MG63 (cell line): ENCODE measurements around the gene TRAF6. TPM values are rescaled to one million over a fixed set of nuclear protein-coding genes. Genes with fewer than 3 reads are reported as not detected.

Experiments used
- DNase-seq: peaks from one replicate; pipeline ENCODE4 v3.0.0-alpha.2; 2020
- H3K27me3 ChIP-seq: fragments of 250-450 bp; sonication (Bioruptor Pico); 2 replicates; pipeline ENCODE4 v1.5.1; 2020; ENCODE audit warnings: mild to moderate bottlenecking, moderate library complexity
- H3K36me3 ChIP-seq: fragments of 250-450 bp; sonication (Bioruptor Pico); 2 replicates; pipeline ENCODE4 v1.5.1; 2020; ENCODE audit warnings: mild to moderate bottlenecking, moderate library complexity
- H3K4me3 ChIP-seq: fragments of 250-450 bp; sonication (Bioruptor Pico); 2 replicates; pipeline ENCODE4 v1.5.1; 2020; ENCODE audit warnings: mild to moderate bottlenecking, moderate library complexity
- H3K9me3 ChIP-seq: fragments of 250-450 bp; sonication (Bioruptor Pico); 2 replicates; pipeline ENCODE4 v1.5.1; 2020; ENCODE audit warnings: mild to moderate bottlenecking, moderate library complexity
- total RNA-seq: library from RNA; depleted of rRNA; stranded (reverse); fragments of >200 nt; shearing (Covaris generic); gene quantifications from 2 replicates; pipeline ENCODE4 v1.2.3, GENCODE V29; 2014; ENCODE audit warnings: low replicate concordance

TRAF6 gene
- total RNA-seq, 1 experiment from 2014 or later: 6.1 TPM

DNA sequence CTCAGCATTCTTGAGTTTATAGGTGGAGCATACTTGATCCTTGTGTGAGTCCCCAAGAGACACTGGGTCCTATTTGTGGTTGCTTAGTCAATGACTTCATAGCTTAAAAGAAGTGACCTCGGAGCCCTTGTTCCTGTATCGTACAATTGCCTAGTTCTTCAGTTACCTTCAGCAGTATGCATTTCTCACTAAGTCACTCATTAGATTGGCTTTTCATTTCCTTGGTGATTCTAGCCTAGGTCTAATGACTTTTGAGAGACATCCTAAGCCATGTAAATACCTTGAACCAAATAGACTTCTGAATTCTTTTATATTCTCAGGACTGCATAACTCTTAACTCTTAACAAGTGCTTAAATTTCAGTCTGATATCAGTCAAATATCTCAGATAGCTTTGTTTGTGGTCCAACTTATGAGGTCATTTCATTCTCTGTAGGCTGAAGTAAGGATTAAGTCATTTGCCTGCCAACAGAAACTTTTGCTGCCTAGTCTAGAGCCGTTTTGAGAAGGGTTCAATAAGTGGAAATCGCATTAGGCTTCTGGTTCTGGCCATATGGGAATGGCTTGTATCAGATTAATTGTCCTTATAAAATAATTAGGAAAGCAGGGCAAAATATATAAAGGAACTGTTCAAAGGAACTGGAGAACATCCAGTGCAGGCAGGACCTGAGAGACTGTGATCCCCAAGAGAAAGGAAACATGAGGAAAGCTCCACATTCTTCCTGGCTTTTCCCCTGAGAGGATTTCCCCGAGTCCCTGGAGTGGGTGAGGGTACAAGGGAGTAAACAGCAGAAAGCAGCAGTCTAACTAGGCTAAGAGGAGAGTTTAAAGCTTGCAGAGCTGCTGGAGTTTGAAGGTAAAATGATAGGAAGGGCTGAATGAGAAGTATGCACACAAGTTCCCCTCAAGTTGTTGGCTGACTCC, 39.9 kb downstream of the TRAF6 start:
- no peak overlapping the region for H3K4me3 ChIP-seq
- no peak for DNase-seq
- no peaks in the 10 kb centered on the region for H3K27me3 ChIP-seq
- no peaks in the 10 kb centered on the region for H3K9me3 ChIP-seq
- H3K36me3 ChIP-seq: no peaks in the 10 kb centered on the region

DNA sequence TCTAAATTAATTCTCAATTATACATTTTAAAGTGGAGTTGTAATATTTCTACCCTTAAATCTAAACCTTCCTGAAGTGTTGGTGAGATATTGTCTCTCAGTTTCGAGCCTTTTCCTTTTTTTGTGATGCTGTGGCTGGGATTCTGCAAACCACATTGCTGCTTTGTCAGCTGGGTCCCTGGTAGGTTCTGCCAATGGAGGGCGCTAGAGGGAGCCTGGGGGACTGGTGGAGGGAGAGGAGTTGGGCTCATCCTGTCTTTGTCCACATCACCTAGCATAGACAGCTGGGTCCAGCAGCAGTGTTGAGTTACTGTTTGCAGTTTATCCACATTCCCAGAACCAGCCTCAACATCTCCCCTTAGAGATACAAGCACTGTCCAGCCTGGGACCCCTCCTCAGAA, 41.0 kb downstream of the TRAF6 start:
- Histone ChIP-seq H3K36me3 (no peaks in the 10 kb centered on the region), H3K9me3 (no peaks in the 10 kb centered on the region), H3K27me3 (no peaks in the 10 kb centered on the region), H3K4me3 (no peak overlapping the region)
- DNase-seq: no peak

DNA sequence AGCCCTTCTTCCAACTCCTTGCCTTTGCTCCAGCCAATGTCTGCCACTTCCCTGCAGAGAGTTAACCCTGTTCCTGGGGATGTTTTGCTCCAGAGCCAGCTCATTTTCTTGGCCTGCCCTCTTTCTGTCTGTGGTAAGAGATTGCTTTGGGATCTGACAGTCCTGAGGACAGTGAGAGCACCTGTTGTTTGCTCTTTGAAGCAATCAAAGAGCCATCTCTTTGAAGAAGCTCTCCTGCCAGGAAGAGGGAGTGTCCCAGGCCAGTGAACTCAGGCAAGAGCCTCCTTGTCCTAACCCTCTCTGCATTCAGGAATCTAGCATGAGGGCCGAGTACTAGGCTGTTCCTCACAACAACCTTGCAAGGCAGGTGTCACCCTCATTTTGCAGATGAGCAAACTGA, 42.2 kb downstream of the TRAF6 start:
- no peaks in the 10 kb centered on the region for H3K36me3 ChIP-seq
- H3K9me3 ChIP-seq: no peaks in the 10 kb centered on the region
- H3K4me3 ChIP-seq: no peak overlapping the region
- H3K27me3 ChIP-seq: no peaks in the 10 kb centered on the region
- DNase-seq: no peak

DNA sequence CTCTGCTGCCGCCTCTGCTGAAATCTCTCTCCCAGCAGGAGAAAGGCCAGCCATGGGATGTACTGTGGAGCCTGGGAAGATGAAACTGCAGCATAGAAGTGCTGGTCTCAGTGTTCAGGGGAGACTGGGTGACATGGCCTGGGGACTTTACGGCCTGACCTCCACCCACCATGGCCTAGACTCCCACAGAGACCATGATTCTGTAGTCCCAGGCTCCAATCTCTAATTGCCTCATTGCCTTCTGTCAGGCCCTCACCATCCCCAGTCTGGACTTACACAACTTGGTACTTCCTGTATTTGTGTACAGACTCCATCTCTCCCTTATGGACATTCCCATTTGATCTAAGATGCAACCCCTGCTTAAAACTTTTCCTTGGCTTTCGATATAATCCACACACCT, 43.1 kb downstream of the TRAF6 start:
- H3K27me3 ChIP-seq: no peaks in the 10 kb centered on the region
- no peak for DNase-seq
- H3K36me3 ChIP-seq: no peaks in the 10 kb centered on the region
- no peaks in the 10 kb centered on the region for H3K9me3 ChIP-seq
- H3K4me3 ChIP-seq: no peak overlapping the region

DNA sequence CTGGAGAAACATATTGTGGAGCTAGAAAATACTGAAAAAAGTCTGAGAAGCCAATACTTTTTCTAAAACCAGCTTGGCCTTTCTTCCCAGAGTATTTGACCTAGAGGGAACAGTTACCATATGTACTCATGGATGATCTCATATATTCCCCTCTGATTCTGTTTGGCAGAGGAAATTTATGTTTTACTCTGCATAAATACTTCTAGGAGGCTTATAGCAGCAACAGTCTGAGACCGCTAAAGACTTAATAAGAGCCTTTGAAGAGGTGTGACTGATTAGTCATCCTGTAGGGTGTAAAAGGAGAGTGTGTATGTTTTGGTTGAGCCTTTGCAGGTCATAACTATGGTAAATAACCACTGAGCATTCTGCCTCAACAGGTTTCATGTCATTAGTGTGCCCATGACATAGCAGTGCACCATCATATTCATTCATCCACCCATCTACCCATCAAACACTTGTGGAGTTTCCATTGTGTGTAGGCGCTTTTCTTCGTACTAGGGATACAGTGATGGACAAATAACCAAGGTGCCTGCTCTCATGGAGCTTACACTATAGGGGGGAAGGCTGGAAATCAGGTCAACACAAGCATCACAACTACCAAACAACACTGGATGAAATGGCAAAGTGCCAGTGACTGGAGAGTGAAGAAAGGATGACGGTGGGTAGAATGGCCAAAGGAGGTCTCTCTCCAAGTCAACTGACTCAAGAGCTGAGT, 44.5 kb downstream of the TRAF6 start:
- no peaks in the 10 kb centered on the region for H3K36me3 ChIP-seq
- H3K4me3 ChIP-seq: no peak overlapping the region
- H3K9me3 ChIP-seq: no peaks in the 10 kb centered on the region
- no peak for DNase-seq
- H3K27me3 ChIP-seq: no peaks in the 10 kb centered on the region

DNA sequence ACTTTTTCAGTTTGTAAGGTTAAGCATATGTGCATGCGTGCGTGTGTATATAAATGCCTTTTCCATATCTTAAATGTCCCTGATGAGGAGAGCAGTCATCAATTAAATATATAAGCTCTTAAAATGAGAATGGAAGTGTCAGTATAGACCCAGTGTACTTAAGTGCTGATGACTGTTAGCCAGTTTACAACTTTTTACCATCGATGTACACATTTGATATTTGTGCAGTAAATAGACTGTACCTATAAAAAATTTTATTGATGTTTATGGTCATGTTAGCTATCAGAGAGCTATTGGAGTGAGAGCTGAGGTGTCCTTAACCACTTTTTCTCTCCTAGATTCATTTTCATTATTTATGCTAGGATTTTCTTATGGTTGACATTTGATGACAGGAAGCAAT, 45.4 kb downstream of the TRAF6 start:
- Histone ChIP-seq H3K27me3 (no peaks in the 10 kb centered on the region), H3K9me3 (no peaks in the 10 kb centered on the region), H3K36me3 (no peaks in the 10 kb centered on the region), H3K4me3 (no peak overlapping the region)
- DNase-seq: no peak

DNA sequence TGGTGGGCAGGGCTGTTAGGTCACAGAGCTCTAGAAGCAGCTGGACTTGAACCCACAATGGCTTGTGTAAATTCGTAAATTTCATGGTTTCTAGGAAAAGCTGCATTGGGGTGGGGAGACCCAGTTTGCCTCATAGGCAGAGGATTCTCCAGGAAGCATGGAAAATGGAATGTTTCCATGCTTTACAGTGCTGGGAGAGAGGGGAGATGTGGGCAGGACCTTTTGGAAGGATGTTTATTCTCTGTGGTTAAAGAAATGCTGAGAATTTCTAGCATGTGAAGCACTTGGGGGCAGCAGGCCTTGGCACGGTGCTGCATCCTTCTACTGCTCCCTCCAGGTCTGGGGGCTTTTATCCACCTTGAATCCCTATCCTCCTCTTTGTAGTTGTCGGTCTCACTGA, 46.3 kb downstream of the TRAF6 start:
- H3K4me3 ChIP-seq: no peak overlapping the region
- no peaks in the 10 kb centered on the region for H3K9me3 ChIP-seq
- no peaks in the 10 kb centered on the region for H3K27me3 ChIP-seq
- DNase-seq: no peak
- H3K36me3 ChIP-seq: no peaks in the 10 kb centered on the region

DNA sequence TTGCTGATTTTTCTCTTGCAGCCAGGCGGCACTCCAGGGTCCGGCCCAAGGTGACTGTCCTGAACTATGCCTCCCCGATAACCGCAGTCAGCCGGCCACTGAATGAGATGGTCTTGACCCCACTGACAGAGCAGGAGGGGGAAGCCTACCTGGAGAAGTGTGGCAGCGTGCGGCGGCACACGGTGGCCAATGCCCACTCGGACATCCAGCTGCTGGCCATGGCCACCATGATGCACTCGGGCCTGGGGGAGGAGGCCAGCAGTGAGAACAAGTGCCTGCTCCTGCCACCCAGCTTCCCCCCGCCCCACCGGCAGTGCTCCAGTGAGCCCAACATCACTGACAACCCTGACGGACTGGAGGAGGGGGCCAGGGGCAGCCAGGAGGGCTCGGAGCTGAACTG, 47.8 kb downstream of the TRAF6 start:
- no peak for DNase-seq
- Histone ChIP-seq H3K9me3 (no peaks in the 10 kb centered on the region), H3K36me3 (no peaks in the 10 kb centered on the region), H3K27me3 (no peaks in the 10 kb centered on the region), H3K4me3 (no peak overlapping the region)

DNA sequence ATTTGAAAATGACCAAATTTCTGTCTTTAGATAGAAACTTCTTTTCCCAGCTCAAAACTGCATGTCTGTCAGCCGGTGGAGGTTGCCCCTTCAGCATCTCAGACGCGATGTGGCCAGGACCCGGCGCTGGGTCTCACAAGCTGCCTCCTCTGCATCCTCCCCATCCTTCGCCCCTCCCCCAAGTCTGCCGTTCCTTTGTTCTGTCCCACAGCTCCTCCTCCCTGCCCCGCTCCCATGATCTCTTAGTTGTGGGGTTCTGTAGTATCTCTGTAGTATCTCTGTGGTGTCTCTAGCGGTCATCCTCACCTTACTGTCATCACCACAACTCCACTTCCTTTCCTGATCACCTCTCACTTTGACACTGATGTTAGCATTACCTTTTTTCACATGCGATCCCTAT, 49.9 kb downstream of the TRAF6 start:
- Histone ChIP-seq H3K4me3 (no peak overlapping the region), H3K36me3 (no peaks in the 10 kb centered on the region), H3K27me3 (no peaks in the 10 kb centered on the region), H3K9me3 (no peaks in the 10 kb centered on the region)
- DNase-seq: no peak

DNA sequence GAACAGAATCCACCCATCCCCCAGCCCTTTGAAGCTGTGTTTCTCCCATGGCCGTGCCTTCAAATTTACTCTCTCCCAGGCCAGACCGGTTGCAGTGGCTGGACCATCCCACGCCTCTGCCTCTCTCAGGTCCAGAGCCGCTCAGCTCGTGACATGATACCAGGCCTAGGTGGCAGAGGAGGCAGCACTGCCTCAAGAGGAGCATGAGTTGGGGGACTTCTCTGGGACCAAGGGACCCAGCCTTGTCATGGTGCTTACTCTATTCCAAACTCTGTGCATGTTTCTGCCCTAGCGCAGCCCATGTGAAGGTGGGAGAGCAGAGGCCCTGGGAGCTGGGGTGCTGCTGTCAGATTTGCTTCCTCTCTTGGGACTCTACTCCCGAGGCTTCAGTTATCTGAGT, 51.0 kb downstream of the TRAF6 start:
- Histone ChIP-seq H3K4me3 (no peak overlapping the region), H3K36me3 (no peaks in the 10 kb centered on the region), H3K27me3 (no peaks in the 10 kb centered on the region), H3K9me3 (no peaks in the 10 kb centered on the region)
- no peak for DNase-seq

DNA sequence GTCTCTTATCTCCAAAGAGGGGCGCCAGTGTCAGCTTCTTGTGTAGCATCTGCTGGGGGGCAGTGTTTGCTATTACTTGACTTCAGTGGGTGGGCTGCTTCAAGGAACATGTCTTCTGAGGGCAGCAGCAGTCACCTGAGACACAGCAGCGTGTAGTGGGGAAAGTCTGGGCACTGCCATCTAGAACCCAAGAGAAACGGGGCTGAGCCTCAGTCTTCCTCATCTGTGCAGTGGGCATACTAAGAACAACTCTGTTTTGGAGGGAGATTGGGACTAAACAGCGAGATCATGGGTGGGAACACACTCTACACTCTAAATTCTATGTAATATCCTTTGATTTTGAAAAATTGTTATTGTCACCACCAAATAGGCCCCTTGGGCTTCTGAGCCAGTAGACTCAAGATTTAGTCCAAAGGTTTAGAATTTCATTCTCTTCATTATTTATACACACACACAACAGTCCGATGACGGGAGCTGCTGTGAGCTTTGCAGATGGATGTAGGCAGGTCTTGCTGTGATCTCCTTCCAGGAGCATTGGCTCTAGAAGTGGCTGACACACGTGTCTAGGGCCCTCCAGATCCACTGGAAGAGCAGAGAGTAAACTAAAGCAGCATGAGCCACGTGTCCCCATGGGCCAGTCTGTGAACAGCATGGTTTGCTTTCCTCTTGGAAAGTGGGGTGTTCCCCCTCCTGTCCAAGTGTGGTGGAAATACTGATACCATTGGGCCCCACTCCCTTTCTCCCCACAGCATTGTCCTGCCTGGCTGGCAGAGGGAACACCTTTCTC, 51.8 kb downstream of the TRAF6 start:
- Histone ChIP-seq H3K27me3 (no peaks in the 10 kb centered on the region), H3K9me3 (no peaks in the 10 kb centered on the region), H3K36me3 (no peaks in the 10 kb centered on the region), H3K4me3 (no peak overlapping the region)
- DNase-seq: no peak

DNA sequence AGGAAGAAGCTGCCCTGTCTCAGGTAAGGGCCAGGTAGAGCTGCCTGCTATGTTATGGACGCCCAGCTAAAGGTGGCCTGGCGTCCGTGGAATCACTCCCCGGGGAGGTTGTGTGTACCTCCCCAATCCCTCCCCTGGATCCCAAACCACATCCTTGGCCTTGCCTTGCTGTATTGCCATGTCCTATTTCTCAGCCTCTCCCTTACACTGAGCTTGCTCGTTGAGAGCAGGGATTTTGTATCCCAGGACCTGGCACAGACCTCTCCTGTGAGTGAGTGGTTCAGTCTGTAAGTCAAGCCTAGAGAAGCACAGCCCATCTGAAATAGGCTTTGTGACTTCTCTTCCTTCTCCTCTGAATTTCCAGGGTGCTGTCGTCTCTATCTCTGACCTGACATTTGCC, 53.9 kb downstream of the TRAF6 start:
- no peak for DNase-seq
- Histone ChIP-seq H3K27me3 (no peaks in the 10 kb centered on the region), H3K9me3 (no peaks in the 10 kb centered on the region), H3K4me3 (no peak overlapping the region), H3K36me3 (no peaks in the 10 kb centered on the region)

DNA sequence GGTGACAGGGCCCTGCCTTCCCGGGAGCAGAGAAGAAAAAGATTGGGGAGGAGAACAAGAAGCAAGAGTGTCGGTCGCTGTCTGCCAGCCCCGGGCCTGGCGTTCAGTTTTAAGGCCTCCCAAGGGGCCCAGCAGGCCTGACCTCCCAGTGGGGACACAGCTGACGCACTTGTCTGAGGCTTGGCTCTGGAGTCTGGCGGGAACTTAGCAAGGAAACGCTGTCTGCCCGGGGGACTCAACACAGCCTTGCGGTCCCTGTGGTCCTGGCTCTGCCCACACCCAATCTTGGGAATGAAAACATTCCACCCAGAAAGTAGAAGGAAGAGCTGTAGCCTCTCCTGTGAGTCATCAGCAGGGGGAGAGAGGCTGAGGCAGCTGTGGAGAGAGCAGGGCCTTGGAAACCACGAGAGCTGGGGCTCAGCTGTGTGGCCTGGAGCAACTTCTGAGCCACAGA, 54.4 kb downstream of the TRAF6 start:
- Histone ChIP-seq H3K36me3 (no peaks in the 10 kb centered on the region), H3K27me3 (no peaks in the 10 kb centered on the region), H3K4me3 (no peak overlapping the region), H3K9me3 (no peaks in the 10 kb centered on the region)
- peak; percentile 89 for DNase-seq

DNA sequence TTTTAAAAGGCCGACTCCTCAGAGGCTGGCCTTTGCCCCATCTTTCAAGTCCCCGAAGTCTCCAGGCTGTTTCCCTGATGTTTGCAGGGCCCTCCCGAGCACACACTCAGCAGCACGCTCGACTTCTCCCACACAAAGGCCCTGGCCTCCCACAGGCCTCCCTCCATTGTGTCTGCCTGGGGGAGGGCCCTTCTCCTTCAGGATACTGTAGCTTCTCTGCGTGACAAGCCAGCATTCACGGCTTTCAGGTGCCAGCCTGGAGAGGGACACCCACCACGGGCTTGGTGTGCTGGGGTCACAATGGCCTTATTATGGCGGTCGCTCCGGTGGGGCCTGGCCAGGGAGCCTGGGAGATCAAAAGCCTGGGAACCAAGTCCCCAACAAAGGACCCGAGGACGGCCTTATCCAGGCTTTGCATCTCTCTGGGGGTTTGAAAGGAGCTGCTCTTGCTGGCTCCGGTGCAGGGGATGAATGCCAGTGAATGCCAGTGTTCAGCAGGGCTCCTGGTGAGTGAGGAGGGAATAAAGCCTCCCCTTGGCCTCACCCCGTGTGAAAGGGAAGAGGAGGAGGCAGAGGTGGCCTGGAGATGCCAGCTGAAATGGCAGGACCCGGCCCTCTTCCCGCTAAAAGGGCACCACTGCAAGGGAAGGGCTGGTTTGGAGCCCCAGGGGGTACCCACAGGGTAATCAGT, 55.0 kb downstream of the TRAF6 start:
- no peak overlapping the region for H3K4me3 ChIP-seq

DNA sequence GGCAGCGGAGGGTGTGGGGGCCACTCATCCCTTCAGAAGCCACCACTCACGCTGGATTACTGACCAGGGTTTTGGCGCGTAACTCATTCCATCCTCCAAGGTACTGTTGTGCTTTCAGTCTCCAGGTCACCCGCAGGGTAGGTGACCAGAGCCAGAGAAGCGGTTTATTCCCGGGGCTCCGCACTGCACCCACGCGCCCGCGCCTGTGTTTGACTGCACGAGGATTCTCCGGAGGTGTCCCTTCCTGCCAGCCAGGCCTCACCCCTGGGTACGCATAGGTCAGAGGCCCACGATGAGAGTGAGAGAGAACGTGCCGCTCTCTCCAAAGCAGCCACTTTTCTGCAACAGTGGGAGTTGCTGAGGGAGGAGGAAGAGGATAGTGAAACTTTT, 55.5 kb downstream of the TRAF6 start:
- Histone ChIP-seq H3K27me3 (no peaks in the 10 kb centered on the region), H3K36me3 (no peaks in the 10 kb centered on the region), H3K9me3 (no peaks in the 10 kb centered on the region), H3K4me3 (no peak overlapping the region)
- no peak for DNase-seq

More for the DNA sequence above, 55.0 kb downstream of the TRAF6 start:
- no peaks in the 10 kb centered on the region for H3K27me3 ChIP-seq
- H3K36me3 ChIP-seq: no peaks in the 10 kb centered on the region
- H3K9me3 ChIP-seq: no peaks in the 10 kb centered on the region
- DNase-seq: peak; percentile 75

DNA sequence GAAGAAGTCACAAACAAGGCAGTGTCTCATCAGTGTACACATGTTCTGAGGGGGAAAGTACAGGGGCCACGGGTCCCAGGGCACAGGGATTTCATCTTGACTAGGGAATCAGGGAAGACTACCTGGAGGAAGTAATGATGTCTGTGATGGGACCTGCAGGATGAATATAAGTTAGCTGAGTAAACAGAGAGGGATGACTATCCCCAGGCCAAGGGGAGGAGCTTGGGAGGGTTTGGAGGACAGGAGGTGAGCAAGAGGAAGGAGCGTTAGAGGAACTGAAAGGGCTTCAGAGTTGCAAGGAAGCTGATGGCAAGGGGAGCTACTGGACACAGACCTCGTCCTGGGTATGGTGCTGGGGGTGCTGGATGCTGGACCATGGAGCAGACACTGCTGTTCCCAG, 56.4 kb downstream of the TRAF6 start:
- Histone ChIP-seq H3K27me3 (no peaks in the 10 kb centered on the region), H3K36me3 (no peaks in the 10 kb centered on the region), H3K9me3 (no peaks in the 10 kb centered on the region), H3K4me3 (no peak overlapping the region)
- no peak for DNase-seq

DNA sequence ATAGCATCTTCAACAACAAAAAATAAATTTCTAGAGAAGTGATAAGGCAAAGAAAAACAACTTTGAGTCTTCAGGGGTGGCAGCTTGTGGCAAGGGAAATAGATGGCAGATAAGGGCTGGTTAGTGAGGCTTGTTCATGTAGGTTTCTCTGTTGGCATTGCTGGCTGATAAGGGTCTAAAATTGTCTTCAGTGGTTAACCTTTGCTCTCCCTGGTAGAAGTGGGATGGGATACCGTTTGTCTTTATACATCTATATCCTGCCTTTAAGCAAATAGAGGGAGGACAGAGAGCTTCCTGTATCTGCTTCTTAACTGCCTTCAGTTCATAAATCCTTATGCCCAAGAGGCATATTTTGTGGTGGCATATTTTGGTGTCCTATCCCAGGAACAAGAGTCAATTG, 57.1 kb downstream of the TRAF6 start:
- no peak overlapping the region for H3K4me3 ChIP-seq
- no peaks in the 10 kb centered on the region for H3K9me3 ChIP-seq
- no peak for DNase-seq
- no peaks in the 10 kb centered on the region for H3K36me3 ChIP-seq
- H3K27me3 ChIP-seq: no peaks in the 10 kb centered on the region
